GM15510 (cell line): ENCODE data around the gene ACOT6.

ENCODE experiments used
- POLR2A ChIP-seq: IDR thresholded peaks from 3 replicates; pipeline ENCODE4 v1.6.1; 2011; ENCODE audit warnings: borderline replicate concordance; ENCODE audit not compliant: insufficient read length; ENCODE audit errors: extremely low read depth

Gene ACOT6

DNA sequence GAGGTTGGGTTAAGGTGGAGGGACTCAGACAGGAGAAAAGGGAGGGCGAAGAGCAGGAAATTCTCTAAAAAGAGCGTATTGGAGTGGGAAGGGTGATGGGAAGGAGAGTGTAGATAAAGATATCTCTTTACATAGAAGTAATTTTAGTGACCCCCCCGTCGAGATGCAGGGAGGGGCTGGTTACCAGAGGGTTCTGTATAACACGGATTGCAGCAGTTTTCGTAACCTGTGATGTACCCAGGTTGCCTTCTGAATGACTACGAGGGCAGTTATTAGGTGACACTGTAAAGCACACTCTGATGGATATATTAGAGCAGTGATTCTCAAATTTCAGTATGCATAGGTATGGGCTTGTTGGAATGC, 32.9 kb downstream of the ACOT6 start:
- TF ChIP-seq POLR2A = no peak

DNA sequence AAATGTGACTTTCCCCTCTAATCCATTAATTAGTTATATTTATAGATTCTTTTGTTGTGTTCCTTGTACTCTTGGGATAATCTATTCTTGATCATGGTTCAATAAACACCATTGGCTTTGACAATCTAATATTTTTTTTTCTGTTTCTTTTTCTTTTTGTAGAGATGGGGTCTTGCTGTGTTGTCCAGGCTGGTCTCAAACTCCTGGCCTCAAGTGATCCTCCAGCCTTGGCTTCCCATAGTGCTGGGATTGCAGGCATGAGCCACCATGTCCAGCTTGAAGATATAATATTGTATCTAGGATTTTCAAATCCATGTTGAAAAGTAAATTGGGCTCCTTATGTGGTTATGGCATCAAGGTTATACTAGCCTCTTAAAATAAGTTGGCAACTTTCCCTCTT, 38.7 kb downstream of the ACOT6 start:
- no peak for TF ChIP-seq POLR2A

DNA sequence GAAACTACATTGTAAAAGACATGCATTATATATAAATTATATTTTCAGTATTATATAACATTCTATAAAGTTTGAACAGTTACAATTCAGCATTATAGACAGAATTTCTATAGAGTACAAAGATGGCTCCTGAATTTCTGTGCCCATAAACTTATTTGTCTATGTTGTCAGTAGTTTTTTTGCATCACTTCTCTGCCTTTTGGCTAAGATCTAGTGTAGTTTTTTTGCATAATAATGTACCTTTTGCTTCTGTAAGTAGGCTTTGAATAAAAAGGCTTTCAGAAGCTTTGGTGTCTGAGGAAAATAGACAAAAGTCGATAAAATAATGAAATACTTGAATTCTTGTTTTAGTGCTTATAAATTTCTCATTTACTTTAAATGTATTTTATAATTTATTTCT, 43.5 kb downstream of the ACOT6 start:
- no peak for TF ChIP-seq POLR2A

DNA sequence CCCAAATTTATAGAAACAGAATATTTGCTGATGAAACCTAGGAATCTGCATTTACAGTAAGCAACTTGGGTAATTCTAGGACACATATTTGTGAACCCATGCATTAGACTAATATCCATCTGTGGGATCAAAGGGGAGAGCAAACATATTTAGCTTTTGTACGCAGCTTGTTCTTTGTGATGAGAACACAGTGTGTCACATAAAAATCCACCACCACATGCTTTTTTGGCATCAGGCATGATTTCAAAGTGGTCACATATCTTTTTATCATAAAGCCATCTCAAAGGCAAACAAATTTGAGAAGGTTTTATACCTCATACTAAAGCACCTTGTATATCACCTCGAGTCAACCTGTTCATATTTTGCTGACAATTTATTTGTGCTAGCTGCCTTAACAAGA, 48.2 kb downstream of the ACOT6 start:
- TF ChIP-seq POLR2A = no peak

DNA sequence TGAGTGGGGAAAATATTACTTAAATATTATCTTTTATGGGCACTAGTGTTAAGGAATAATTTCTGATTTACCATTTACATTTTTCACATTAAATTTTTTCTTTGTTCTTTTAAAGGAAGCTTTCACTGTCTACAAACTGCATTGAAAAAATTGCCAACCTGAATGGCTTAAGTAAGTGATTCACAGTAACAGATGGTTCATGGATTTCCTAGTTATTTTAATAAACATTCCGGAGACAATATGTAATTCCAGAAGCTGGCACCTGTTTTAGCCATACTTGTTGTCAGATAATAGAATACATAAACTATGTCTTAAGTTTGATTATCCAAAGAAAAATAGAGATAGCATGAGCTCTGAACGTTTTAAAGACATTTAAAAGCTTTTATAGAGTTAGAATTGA, 49.6 kb downstream of the ACOT6 start:
- no peak for TF ChIP-seq POLR2A

DNA sequence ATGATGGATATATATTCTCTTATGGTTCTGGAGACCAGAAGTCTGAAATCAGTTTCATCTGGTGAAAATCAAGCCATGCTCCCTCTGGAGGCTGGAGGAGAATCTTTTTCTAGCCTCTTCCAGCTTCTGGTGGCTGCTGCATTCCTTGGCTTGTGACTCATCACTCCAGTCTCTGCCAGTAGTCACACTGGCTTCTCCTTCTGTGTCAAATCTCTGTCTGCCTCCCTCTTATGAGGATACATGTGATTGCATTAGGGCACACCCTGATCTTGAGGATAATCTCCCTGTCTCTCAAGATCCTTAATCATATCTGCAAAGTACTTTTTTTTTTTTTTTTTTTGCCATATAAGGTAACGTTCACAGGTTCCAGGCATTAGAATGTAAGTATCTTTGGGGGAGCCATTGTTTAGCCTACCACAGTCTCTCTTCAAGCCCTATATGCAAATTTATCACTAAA, 50.2 kb downstream of the ACOT6 start:
- no peak for TF ChIP-seq POLR2A

DNA sequence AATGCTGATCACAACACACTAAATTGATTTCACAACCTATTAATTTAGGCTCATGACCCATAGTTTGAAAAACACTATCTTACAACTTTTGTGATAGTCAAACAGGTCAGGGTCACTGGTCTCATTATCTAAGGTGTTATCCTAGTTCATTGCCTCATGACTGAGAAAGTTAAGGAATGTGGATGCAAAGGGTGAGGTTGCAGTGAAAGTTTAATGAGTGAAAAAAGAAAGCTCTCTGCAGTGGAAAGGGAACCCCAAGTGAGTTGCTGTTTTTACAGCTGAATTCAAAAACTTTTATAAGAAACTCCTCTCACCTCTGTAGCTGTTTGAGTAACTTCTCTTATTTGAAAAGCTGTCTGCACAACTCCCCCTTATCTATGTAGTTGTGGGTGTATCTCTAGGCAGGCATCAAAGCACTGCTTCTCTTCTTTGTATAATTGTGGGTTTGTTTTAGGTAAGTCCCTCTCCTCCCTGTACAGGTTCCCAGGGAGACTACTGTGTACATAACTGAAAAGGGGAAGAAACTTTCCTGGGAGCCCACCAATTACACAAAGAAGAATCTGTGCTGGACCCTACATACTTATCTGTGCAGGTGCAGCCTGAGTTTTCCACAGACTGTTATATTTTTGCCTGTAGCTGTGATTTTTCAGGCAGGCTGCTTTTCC, 51.4 kb downstream of the ACOT6 start:
- TF ChIP-seq POLR2A = no peak

DNA sequence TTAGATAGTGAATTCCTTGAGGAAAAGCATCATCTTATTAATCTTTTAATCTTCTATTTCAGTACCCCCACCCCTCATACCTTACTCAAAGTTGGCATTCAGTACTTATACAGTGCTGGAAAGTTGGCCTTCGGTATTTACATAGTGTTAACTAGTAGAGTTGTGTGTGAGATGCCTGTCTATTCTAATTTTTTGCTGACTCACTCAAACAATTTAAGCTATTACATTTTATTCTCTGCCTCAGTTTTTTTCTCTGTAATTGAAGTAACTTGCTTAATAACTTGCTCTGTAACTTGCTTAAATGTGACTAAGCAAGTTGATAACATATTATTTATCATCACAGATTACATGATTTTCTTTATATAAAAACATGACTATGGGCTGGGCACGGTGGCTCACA, 52.8 kb downstream of the ACOT6 start:
- no peak for TF ChIP-seq POLR2A

DNA sequence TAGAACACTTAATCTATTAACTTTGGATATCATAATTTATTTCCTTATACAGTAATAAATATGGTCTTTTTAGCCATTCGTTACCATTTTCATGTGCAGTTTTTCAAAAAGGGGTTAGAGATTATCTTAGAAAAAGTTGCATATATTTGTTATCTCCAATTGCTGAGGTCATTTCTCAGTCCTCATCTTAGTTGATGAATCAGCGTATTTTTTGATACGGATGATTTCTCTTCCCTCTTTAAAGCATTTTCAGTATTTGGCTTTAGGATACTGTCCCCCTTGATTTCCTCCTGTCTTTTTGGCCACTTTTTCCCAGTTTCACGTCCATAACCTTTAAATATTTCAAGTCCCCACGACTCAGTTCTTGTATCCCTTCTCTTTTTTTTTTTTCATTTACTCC, 54.3 kb downstream of the ACOT6 start:
- no peak for TF ChIP-seq POLR2A

DNA sequence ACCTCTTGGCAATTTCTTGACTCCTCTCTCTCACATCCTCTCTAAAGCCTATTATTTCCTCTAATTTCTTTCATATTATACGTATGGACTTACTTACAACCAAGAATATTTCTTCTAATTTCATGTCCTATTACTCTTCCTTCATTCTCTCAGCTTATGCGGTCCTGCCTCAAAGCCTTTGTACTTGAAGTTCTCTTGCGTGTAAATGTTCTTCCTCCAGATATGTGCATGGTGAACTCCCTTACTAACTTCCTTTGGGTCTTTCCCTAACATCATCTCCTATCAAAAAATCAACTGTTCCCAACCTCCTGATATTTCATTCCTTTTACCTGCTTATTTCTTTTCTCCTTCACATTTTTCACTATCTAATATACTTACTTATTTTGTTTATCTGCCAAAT, 55.5 kb downstream of the ACOT6 start:
- TF ChIP-seq POLR2A = no peak
